Left lung (tissue), 10 donors: ENCODE data around the gene TAT. TPM values are rescaled to one million over a fixed set of nuclear protein-coding genes. Genes with fewer than 3 reads are reported as not detected.
"Not testable (repeated sequence)": the region's sequence is repeated elsewhere in the genome, so short reads cannot be mapped to it uniquely, and the experiment has no call there.

ENCODE experiments used
- ATAC-seq: fragments of 200-7000 bp; cut with Tn5 transposase; one replicate; pipeline ENCODE4 v1.9.1; 2020; ENCODE audit warnings: moderate library complexity
- DNase-seq, 4 donors: peaks; one replicate each; pipeline ENCODE4 v3.0.0-alpha.2; 2013 to 2020
- H3K27ac ChIP-seq, 2 donors: fragments of 200-600 bp; sonication (generic) in 1 of 2; one replicate each; pipeline versions ENCODE4 v1.5.0 to v1.8.0; 2020 to 2021
- H3K27me3 ChIP-seq, 2 donors: fragments of 200-600 bp; sonication (generic) in 1 of 2; one replicate each; pipeline versions ENCODE4 v1.5.0 to v1.8.0; 2020 to 2021
- H3K36me3 ChIP-seq, 2 donors: fragments of 200-600 bp; sonication (generic) in 1 of 2; one replicate each; pipeline versions ENCODE4 v1.5.0 to v1.8.0; 2020 to 2021
- H3K4me1 ChIP-seq, 2 donors: fragments of 200-600 bp; one replicate each; pipeline ENCODE4 v1.8.0; 2021
- H3K4me3 ChIP-seq, 2 donors: fragments of 200-600 bp; sonication (generic) in 1 of 2; one replicate each; pipeline versions ENCODE4 v1.5.0 to v1.8.0; 2020 to 2021; ENCODE audit warnings: mild to moderate bottlenecking in 1 of 2
- H3K9me3 ChIP-seq, 2 donors: fragments of 200-600 bp; sonication (generic) in 1 of 2; one replicate each; pipeline versions ENCODE4 v1.5.0 to v1.8.0; 2020 to 2021
- intact Hi-C, 2 donors: fragments of 100-400 bp; cut with DNase I; formaldehyde crosslinking; loops; one replicate each; pipeline versions ENCODE4 v1.11.2 to v1.14.2; 2022
- polyA plus RNA-seq, 6 donors: library from polyadenylated mRNA; unstranded; fragments of 120-200 nt; gene quantifications; one replicate each; pipeline ENCODE4 v1.2.1, GENCODE V29; 2013; ENCODE audit not compliant: insufficient read length in 6 of 6
- total RNA-seq, 2 donors: library from RNA; stranded (reverse); fragmentation: NEBNext Ultra II Directional; extraction: Animal tissue kit (Norgen Biotek cat#: 25700); gene quantifications; one replicate each; pipeline ENCODE4 v1.2.1, GENCODE V29; 2021
- TF ChIP-seq, protein P1 (sequence below), 2 donors: fragments of 200-600 bp; sonication (generic) in 1 of 2; IDR thresholded peaks; one replicate each; pipeline versions ENCODE4 v1.5.0 to v1.8.0; 2021; ENCODE audit warnings: antibody characterized with exemption in 2 of 2
- donor health status: DM: no; HTN: yes; CAD: no.
- donor health status: DM: no; HTN: no; CAD: no.

The TAT gene
- total and polyA plus RNA-seq, 8 donors: 0.14 to 0.21 (median 0.16) TPM; not detected in 2

DNA sequence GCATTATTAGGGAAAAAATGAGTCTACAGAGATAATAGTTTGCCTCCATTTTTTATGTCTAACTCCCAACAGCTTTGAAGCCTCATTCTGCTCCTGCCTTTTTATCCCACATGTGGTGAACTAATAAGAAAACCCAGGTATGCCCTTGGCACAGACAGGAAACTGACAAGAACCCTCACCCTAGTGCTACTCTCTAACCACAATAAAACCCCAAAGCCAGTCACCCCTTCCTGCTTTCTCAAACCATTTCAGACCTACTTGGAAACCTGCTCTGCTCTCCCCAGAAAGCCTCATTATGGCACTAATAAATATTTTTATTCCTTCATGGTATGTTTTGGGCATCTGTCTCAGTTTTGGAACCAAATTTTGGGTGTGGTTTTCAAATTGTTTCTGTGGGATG, 45.2 kb upstream of the TAT start:
- Histone ChIP-seq H3K4me3 (no peak overlapping the region), H3K27me3 (peaks cover 15 to 43% of the 10 kb centered on the region in 2 donors), H3K4me1 (peaks cover 8 to 13% of the 10 kb centered on the region in 2 donors), H3K36me3 (no peaks in the 10 kb centered on the region), H3K27ac (no peak overlapping the region), H3K9me3 (no peaks in the 10 kb centered on the region)
- no peak for DNase-seq
- TF ChIP-seq, protein P1, sequence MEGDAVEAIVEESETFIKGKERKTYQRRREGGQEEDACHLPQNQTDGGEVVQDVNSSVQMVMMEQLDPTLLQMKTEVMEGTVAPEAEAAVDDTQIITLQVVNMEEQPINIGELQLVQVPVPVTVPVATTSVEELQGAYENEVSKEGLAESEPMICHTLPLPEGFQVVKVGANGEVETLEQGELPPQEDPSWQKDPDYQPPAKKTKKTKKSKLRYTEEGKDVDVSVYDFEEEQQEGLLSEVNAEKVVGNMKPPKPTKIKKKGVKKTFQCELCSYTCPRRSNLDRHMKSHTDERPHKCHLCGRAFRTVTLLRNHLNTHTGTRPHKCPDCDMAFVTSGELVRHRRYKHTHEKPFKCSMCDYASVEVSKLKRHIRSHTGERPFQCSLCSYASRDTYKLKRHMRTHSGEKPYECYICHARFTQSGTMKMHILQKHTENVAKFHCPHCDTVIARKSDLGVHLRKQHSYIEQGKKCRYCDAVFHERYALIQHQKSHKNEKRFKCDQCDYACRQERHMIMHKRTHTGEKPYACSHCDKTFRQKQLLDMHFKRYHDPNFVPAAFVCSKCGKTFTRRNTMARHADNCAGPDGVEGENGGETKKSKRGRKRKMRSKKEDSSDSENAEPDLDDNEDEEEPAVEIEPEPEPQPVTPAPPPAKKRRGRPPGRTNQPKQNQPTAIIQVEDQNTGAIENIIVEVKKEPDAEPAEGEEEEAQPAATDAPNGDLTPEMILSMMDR (IDR thresholded peaks at IDR 0.05): no peak
- intact Hi-C loops: no loop called here
- no peak for ATAC-seq

DNA sequence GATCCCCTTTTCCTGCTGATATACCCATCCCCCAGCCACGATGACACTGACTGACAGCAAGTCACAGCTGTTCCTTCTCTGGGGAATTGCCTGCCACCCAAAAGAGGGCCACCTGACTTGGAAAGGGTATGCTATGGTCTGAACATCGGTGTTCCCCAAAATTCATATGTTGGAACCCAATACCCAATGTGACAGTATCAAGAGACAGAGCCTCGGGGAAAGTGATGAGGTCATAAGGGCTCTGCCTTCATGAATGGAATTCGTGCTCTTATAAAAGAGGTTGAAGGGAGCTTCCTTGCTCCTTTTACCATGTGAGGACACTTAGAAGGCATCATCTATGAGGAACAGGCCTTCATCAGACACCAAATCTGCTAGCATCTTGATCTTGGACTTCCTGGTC, 41.5 kb upstream of the TAT start:
- TF ChIP-seq, protein P1 (IDR thresholded peaks at IDR 0.05): no peak
- ATAC-seq: no peak
- no peak overlapping the region for H3K27ac ChIP-seq
- no peak for DNase-seq
- H3K9me3 ChIP-seq: no peaks in the 10 kb centered on the region
- H3K4me3 ChIP-seq: no peak overlapping the region
- no peaks in the 10 kb centered on the region for H3K36me3 ChIP-seq
- no peaks in the 10 kb centered on the region for H3K4me1 ChIP-seq
- intact Hi-C loops: loop anchor here in 1 of 2 donors (10.0 kb wide), 1 partner anchor 204 kb away; no protein-coding TSS in a partner anchor
- H3K27me3 ChIP-seq: peaks cover 0 to 17% of the 10 kb centered on the region in 2 donors

DNA sequence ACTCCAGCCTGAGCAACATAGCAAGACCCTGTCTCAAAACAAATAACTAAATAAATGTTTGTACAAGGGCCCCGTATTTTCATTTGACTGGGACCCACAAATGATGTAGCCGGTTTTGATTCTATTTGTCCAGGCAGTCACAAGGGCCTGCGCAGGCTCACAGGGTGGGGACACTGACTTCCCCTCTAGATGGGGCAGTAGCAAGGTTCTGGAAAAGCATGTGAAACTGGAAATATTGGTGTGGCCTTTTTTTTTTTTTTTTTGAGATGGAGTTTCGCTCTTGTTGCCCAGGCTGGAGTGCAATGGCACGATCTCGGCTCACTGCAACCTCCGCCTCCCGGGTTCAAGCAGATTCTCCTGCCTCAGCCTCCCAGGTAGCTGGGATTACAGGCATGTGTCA, 38.1 kb upstream of the TAT start:
- H3K27me3 ChIP-seq: peaks cover 0 to 38% of the 10 kb centered on the region in 2 donors
- ATAC-seq, H3K27ac ChIP-seq, H3K36me3 ChIP-seq, H3K4me1 ChIP-seq, DNase-seq, H3K4me3 ChIP-seq, H3K9me3 ChIP-seq: not testable (repeated sequence)
- intact Hi-C loops: loop anchor here in 1 of 2 donors (10.0 kb wide), 1 partner anchor 200 kb away; no protein-coding TSS in a partner anchor

DNA sequence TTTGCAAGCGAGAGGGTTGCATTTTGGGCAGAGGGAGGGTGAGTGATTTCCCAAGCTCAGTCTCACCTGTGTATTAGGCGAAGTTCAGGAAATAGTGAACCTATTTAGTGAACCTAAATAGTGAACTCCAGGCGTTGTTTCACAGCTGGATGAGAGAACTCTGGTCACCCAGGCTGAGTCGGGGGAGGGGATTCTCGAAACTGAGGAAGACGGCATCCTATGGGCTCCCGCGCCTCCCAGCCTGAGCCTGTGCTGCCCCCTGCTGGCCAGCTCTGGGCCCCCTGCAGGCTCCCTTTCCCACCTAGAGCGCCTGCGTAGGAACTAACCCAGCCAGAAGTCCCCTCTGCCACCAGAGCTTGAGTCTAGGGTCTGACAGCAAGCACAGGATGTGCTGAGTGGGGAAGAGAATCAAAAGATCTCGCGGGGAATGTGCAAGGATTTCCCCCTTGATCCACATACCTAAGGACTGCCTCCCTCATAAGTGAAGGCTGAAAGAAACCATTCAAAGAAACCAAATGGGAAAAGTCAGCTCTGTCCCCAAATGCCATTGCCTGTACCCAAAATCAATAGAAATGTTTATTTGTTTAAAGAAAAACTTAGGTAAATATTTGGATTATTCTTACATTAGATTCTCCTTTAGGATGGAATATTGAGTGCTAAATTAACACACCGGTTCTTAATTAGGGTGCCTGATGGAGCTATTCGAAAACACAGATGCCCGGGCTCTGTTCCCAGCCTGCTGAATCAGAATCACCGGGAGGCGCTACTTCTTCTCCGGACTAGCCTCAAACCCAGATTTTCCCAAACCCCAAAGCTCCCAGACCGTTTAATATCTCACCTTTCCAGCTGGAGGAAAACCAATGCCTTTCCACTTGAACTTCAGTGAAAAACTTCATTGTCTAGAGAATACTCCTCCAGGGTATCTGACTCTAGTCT, 34.3 kb upstream of the TAT start:
- no peak overlapping the region for H3K4me3 ChIP-seq
- H3K4me1 ChIP-seq: no peaks in the 10 kb centered on the region
- no peaks in the 10 kb centered on the region for H3K9me3 ChIP-seq
- TF ChIP-seq, protein P1 (IDR thresholded peaks at IDR 0.05): peak; percentile 89 to 93
- intact Hi-C loops: loop anchor here in 1 of 2 donors (10.0 kb wide), 1 partner anchor 196 kb away; no protein-coding TSS in a partner anchor
- H3K36me3 ChIP-seq: no peaks in the 10 kb centered on the region
- ATAC-seq: peak; percentile 99
- peak; percentile 34 to 92 (median 66) for DNase-seq
- H3K27me3 ChIP-seq: peaks cover 0 to 22% of the 10 kb centered on the region in 2 donors
- no peak overlapping the region for H3K27ac ChIP-seq

DNA sequence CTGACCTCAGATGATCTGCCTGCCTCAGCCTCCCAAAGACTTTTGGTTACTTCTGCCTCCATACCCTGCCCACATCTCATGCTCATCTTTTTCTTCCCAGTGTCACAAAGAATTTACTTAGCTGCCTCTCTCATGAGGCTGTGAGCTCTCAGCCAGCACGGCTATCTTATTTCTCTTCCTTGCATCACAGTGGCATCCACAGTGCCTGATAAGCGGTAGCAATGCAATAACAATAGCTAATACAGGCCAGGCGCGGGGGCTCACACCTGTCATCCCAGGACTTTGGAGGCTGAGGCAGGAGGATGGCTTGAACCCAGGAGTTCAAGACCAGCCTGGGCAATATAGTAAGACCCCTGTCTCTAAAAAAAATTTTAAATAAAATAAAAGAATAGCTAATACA, 33.6 kb upstream of the TAT start:
- Histone ChIP-seq H3K9me3 (no peaks in the 10 kb centered on the region), H3K27me3 (peaks cover 0 to 22% of the 10 kb centered on the region in 2 donors), H3K27ac (no peak overlapping the region), H3K4me1 (no peaks in the 10 kb centered on the region), H3K36me3 (no peaks in the 10 kb centered on the region), H3K4me3 (no peak overlapping the region)
- intact Hi-C loops: loop anchor here in 1 of 2 donors (10.0 kb wide), 1 partner anchor 196 kb away; no protein-coding TSS in a partner anchor
- TF ChIP-seq, protein P1 (IDR thresholded peaks at IDR 0.05): no peak
- ATAC-seq: no peak
- no peak for DNase-seq
